Stomach (tissue), 9 donors: ENCODE results near the gene HLCS. TPM values are rescaled to one million over a fixed set of nuclear protein-coding genes. Genes with fewer than 3 reads are reported as not detected.

Experiments
- DNase-seq, 2 donors: peaks; one replicate each; pipeline versions ENCODE4 v3.0.0 to v3.0.0-alpha.2; 2013 to 2019
- H3K27ac ChIP-seq, 5 donors: fragments of 200-600 bp in 4 of 5; sonication (generic) in 4 of 5; one replicate each; pipeline ENCODE4 v1.5.1; 2013 to 2019; ENCODE audit warnings: mild to moderate bottlenecking in 1 of 5, moderate library complexity in 1 of 5
- H3K27me3 ChIP-seq, 3 donors: fragments of 200-600 bp; sonication (generic); one replicate each; pipeline ENCODE4 v1.5.1; 2017 to 2019; ENCODE audit warnings: mixed run types in 1 of 3
- H3K36me3 ChIP-seq, 4 donors: fragments of 200-600 bp; sonication (generic); 1 replicate in 3 of 4; 2 replicates in 1 of 4; pipeline ENCODE4 v1.5.1; 2016 to 2019
- H3K4me1 ChIP-seq, 4 donors: fragments of 200-600 bp; sonication (generic); one replicate each; pipeline ENCODE4 v1.5.1; 2016 to 2019
- H3K4me3 ChIP-seq, 4 donors: fragments of 200-600 bp; sonication (generic) in 3 of 4; one replicate each; pipeline ENCODE4 v1.5.1; 2016 to 2019; ENCODE audit warnings: mild to moderate bottlenecking in 1 of 4
- H3K9me3 ChIP-seq, 4 donors: fragments of 200-600 bp; sonication (generic); one replicate each; pipeline ENCODE4 v1.5.1; 2016 to 2019
- EP300 ChIP-seq: sonication (generic); formaldehyde crosslinking; IDR thresholded peaks from one replicate; pipeline ENCODE4 v1.6.1; 2017; ENCODE audit warnings: antibody characterized with exemption
- POLR2A ChIP-seq, 4 donors: fragments of 450-650 bp; IDR thresholded peaks; one replicate each; pipeline ENCODE4 v1.6.1; 2016; ENCODE audit warnings: antibody characterized with exemption in 4 of 4, control low read depth in 2 of 4, mild to moderate bottlenecking in 1 of 4, moderate library complexity in 1 of 4
- POLR2AphosphoS5 ChIP-seq, 3 donors: sonication (generic); formaldehyde crosslinking; IDR thresholded peaks; one replicate each; pipeline ENCODE4 v1.6.1; 2016; ENCODE audit warnings: antibody characterized with exemption in 3 of 3
- WGBS, 5 donors: extraction: QIAGEN DNeasy Blood & Tissue Kit in 3 of 5; methylation state at CpG; one replicate each; pipeline versions ENCODE4 v1.1.5 to v1.1.7; 2013 to 2018; 5-methylcytosine and 5-hydroxymethylcytosine counted together
- intact Hi-C: fragments of 100-400 bp; cut with DNase I; formaldehyde crosslinking; loops from one replicate; pipeline ENCODE4 v1.15.1; 2023; ENCODE audit warnings: low total_unique reads
- polyA plus RNA-seq, 3 donors: library from polyadenylated mRNA; stranded (reverse); fragments of 200-250 nt; gene quantifications; one replicate each; pipeline ENCODE4 v1.2.3, GENCODE V29; 2013
- total RNA-seq, 5 donors: library from RNA; depleted of rRNA; stranded (reverse); fragments of >200 nt; gene quantifications; one replicate each; pipeline versions ENCODE4 v1.1.0 to v1.2.3, GENCODE V29; 2014 to 2016
- TF ChIP-seq, protein P1 (sequence below), 7 experiments: fragments of 450-650 bp in 4 of 7; fragments of 200-600 bp in 3 of 7; sonication (generic) in 3 of 7; IDR thresholded peaks; one replicate each; pipeline ENCODE4 v1.5.1; 2016 to 2019; ENCODE audit warnings: antibody characterized with exemption in 7 of 7, control low read depth in 2 of 7, mild to moderate bottlenecking in 1 of 7
- donor health status: healthy with polysubstance abuse.
- donor health status: Bipolar disorder and iron deficiency.
- donor health status: healthy.

HLCS gene
- total and polyA plus RNA-seq, 8 donors, result 2.3 to 35.1 (median 13.9) TPM

DNA sequence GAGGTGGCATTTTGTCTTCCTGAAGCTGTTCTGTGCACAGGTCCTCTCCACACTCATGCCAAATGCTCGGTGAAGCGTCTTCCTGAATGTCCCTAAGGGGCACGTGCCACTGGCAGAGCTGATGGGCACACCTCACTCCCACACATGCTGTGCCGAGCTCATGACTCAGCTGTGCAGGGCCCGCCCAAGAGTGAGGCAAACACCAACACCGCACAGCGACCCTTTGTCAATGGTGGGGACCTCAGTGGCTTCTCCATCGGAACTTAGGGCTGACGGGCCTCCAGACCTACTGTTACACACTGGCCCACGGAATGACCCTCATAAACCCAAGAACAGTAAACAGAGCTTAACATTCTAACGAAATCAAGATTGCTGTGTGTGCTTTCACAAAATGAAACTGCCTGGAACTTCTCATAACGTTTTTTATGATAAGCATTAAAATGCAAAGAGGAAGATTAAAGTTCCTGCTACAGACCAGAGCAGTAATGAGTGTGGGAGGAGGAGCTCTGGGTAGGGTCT is 178.3 kb downstream of the HLCS start:
- Histone ChIP-seq H3K27me3 (no peaks in the 10 kb centered on the region), H3K4me1 (peaks cover 0 to 5% (median 0%) of the 10 kb centered on the region in 4 donors), H3K9me3 (no peaks in the 10 kb centered on the region), H3K4me3 (peak overlapping the region in 3 of 4 donors; percentile 20 to 33 (median 25)), H3K27ac (peak overlapping the region in 1 of 5 donors; percentile 44), H3K36me3 (peaks cover 0 to 6% (median 0%) of the 10 kb centered on the region in 4 donors)
- DNase-seq, result peak; percentile 62 to 63
- 23 to 45% (median 32%) methylated on average over 12 of the region's 12 CpGs for WGBS, 5 donors
- intact Hi-C loops, result no loop called here
- TF ChIP-seq, protein P1, sequence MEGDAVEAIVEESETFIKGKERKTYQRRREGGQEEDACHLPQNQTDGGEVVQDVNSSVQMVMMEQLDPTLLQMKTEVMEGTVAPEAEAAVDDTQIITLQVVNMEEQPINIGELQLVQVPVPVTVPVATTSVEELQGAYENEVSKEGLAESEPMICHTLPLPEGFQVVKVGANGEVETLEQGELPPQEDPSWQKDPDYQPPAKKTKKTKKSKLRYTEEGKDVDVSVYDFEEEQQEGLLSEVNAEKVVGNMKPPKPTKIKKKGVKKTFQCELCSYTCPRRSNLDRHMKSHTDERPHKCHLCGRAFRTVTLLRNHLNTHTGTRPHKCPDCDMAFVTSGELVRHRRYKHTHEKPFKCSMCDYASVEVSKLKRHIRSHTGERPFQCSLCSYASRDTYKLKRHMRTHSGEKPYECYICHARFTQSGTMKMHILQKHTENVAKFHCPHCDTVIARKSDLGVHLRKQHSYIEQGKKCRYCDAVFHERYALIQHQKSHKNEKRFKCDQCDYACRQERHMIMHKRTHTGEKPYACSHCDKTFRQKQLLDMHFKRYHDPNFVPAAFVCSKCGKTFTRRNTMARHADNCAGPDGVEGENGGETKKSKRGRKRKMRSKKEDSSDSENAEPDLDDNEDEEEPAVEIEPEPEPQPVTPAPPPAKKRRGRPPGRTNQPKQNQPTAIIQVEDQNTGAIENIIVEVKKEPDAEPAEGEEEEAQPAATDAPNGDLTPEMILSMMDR (IDR thresholded peaks at IDR 0.05), result no peak
- TF ChIP-seq POLR2AphosphoS5 (IDR thresholded peaks at IDR 0.05) (peak in 1 of 3 donors; percentile 50), POLR2A (IDR thresholded peaks at IDR 0.05) (no peak)

DNA sequence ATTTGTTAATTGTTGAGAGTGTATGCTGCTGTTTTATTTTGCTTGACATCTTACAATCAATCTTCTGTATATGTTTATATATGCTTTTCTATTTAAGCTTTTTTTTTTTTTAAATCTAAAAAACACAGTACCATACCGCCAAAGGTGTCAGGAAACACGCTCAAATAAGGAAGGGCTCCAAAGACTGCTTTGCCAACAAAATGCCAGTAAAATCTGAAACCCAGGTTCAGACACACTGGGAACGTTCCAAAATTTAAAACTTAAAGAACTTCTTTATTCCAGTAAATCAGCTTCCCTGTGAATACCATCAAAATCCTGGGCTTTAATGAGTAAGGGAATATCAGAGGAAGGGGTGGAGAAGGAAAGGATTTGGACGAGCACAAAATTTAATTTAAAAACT is 180.3 kb downstream of the HLCS start:
- Histone ChIP-seq H3K27ac (no peak overlapping the region), H3K4me3 (no peak overlapping the region), H3K36me3 (peaks cover 0 to 6% (median 0%) of the 10 kb centered on the region in 4 donors), H3K4me1 (peaks cover 0 to 5% (median 0%) of the 10 kb centered on the region in 4 donors), H3K27me3 (no peaks in the 10 kb centered on the region), H3K9me3 (no peaks in the 10 kb centered on the region)
- DNase-seq, result no peak
- TF ChIP-seq POLR2A (IDR thresholded peaks at IDR 0.05) (no peak), EP300 (no peak), POLR2AphosphoS5 (IDR thresholded peaks at IDR 0.05) (no peak)
- TF ChIP-seq, protein P1 (IDR thresholded peaks at IDR 0.05), result no peak
- intact Hi-C loops, result no loop called here
- WGBS, 5 donors, result 86 to 97% (median 94%) methylated on average over 4 of the region's 4 CpGs

DNA sequence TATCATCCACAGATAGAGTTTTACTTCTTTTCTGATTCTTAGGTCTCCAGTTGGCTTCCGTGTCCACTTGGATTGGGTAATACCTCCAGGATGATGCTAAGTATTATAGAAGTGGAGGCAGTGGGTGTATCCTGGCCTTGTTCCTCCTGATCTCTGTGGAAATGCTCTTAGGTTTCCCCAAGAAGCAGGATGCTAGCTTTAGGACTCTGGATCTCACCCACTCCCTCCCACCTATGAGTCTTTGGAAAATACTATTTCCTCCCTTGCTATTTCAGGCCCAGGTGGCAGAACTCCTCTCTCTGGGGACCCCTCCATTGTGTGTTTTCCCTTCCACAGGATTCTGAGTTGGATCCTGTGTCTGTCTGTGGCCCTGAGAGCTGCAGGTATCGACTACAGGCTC is 180.9 kb downstream of the HLCS start:
- WGBS, 5 donors, result 76 to 93% (median 85%) methylated on average over 2 of the region's 2 CpGs
- Histone ChIP-seq H3K9me3 (no peaks in the 10 kb centered on the region), H3K27me3 (no peaks in the 10 kb centered on the region), H3K4me1 (peaks cover 0 to 5% (median 0%) of the 10 kb centered on the region in 4 donors), H3K27ac (no peak overlapping the region), H3K36me3 (peaks cover 0 to 3% (median 0%) of the 10 kb centered on the region in 4 donors), H3K4me3 (no peak overlapping the region)
- DNase-seq, result no peak
- TF ChIP-seq EP300, result no peak
- TF ChIP-seq, protein P1 (IDR thresholded peaks at IDR 0.05), result no peak
- no peak for TF ChIP-seq POLR2AphosphoS5 (IDR thresholded peaks at IDR 0.05)
- TF ChIP-seq POLR2A (IDR thresholded peaks at IDR 0.05), result no peak
- intact Hi-C loops, result no loop called here

DNA sequence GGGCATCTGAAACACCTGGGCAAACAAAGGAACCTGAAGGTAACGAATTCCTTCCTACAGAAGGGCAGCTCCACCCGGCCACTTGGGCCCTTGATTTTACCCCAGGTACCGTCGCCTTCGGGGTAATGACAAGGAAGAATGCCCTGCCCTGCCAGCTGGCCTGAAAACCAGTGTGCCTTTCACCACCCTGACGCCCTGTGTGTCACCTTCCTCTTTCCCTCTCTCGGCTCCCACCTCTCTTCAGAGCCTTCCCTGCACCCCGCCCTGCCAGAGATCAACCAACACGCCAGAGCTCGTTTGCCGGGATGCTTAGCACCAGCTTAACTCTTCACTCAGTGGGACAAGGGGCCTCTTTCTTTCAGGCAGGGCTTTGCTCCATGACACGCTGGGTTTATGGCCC is 181.5 kb downstream of the HLCS start:
- 85 to 93% (median 92%) methylated on average over 12 of the region's 12 CpGs for WGBS, 5 donors
- H3K4me1 ChIP-seq, result peaks cover 0 to 5% (median 0%) of the 10 kb centered on the region in 4 donors
- no peaks in the 10 kb centered on the region for H3K9me3 ChIP-seq
- H3K27me3 ChIP-seq, result no peaks in the 10 kb centered on the region
- TF ChIP-seq EP300 (no peak), POLR2A (IDR thresholded peaks at IDR 0.05) (no peak), POLR2AphosphoS5 (IDR thresholded peaks at IDR 0.05) (no peak)
- TF ChIP-seq, protein P1 (IDR thresholded peaks at IDR 0.05), result no peak
- intact Hi-C loops, result no loop called here
- no peak overlapping the region for H3K27ac ChIP-seq
- no peaks in the 10 kb centered on the region for H3K36me3 ChIP-seq
- no peak overlapping the region for H3K4me3 ChIP-seq
- no peak for DNase-seq
